ENCODE data around the gene NOTCH2.

Gene NOTCH2

GRCh38 chr1:119869995-119870394, 199.5 kb downstream of the NOTCH2 start:
- DNase-seq: no peak

GRCh38 chr1:119868176-119868575, 201.3 kb downstream of the NOTCH2 start:
- DNase-seq: no peak

DNA sequence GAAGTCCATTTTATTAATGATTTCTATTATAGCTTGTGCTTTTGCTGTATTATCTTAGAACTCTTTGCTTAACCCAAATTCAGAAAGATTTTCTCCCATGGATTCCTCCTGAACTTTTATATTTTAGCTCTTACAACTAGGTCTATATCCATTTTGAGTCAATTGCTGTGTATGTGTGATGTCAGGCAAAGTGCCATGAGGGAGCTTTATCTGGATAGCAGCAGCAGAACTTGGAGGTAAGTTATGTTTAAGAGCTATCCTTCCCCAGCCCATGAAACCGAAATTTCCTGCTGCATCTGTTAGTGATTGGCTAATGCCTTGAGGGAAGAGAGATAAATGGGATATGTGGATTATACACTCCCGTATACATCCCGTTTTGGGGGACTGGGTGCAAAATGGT, 203.0 kb downstream of the NOTCH2 start:
- no peak for DNase-seq

GRCh38 chr1:119865627-119866026, 203.8 kb downstream of the NOTCH2 start:
- DNase-seq: no peak

GRCh38 chr1:119862276-119862675, 207.2 kb downstream of the NOTCH2 start:
- no peak for DNase-seq
